ENCODE data around the gene SFN. TPM values are rescaled to one million over a fixed set of nuclear protein-coding genes. Genes with fewer than 3 reads are reported as not detected.

SFN gene
- total and polyA plus RNA-seq, 2 of the 13 experiments (the other 11 are each of a cell fraction or from before 2014, with no cell fraction given): 4.3 to 5.6 TPM

DNA sequence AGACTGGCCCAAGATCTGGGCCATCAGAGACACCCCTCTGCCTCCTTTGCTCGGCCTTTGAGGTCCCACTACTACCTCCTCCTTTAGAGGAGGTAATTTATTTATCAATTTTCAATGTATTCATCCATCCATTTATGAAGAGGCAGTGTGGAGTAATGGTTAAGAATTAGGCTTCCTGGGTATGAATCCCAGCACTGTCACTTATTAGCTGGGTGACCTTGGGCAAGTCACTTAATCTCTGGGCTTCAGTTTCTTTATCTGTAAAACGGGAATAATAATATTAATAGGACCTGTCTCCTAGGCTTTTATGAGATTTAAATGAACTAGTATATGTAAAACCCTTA is 49.2 kb downstream of the SFN start (continued):
- TF ChIP-seq, protein P1, sequence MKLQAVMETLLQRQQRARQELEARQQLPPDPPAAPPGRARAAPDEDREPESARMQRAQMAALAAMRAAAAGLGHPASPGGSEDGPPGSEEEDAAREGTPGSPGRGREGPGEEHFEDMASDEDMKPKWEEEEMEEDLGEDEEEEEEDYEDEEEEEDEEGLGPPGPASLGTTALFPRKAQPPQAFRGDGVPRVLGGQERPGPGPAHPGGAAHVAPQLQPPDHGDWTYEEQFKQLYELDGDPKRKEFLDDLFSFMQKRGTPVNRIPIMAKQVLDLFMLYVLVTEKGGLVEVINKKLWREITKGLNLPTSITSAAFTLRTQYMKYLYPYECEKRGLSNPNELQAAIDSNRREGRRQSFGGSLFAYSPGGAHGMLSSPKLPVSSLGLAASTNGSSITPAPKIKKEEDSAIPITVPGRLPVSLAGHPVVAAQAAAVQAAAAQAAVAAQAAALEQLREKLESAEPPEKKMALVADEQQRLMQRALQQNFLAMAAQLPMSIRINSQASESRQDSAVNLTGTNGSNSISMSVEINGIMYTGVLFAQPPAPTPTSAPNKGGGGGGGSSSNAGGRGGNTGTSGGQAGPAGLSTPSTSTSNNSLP (IDR thresholded peaks at IDR 0.05; ENCODE audit: low read depth, low read length): no peak
- TF ChIP-seq, protein P2, sequence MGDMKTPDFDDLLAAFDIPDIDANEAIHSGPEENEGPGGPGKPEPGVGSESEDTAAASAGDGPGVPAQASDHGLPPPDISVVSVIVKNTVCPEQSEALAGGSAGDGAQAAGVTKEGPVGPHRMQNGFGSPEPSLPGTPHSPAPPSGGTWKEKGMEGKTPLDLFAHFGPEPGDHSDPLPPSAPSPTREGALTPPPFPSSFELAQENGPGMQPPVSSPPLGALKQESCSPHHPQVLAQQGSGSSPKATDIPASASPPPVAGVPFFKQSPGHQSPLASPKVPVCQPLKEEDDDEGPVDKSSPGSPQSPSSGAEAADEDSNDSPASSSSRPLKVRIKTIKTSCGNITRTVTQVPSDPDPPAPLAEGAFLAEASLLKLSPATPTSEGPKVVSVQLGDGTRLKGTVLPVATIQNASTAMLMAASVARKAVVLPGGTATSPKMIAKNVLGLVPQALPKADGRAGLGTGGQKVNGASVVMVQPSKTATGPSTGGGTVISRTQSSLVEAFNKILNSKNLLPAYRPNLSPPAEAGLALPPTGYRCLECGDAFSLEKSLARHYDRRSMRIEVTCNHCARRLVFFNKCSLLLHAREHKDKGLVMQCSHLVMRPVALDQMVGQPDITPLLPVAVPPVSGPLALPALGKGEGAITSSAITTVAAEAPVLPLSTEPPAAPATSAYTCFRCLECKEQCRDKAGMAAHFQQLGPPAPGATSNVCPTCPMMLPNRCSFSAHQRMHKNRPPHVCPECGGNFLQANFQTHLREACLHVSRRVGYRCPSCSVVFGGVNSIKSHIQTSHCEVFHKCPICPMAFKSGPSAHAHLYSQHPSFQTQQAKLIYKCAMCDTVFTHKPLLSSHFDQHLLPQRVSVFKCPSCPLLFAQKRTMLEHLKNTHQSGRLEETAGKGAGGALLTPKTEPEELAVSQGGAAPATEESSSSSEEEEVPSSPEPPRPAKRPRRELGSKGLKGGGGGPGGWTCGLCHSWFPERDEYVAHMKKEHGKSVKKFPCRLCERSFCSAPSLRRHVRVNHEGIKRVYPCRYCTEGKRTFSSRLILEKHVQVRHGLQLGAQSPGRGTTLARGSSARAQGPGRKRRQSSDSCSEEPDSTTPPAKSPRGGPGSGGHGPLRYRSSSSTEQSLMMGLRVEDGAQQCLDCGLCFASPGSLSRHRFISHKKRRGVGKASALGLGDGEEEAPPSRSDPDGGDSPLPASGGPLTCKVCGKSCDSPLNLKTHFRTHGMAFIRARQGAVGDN (CRISPR knock-in tag; IDR thresholded peaks at IDR 0.05): 0 out of 2 replicates have a peak, but pooled peaks have one; percentile 29

- in situ Hi-C loops (cut with HindIII; ENCODE audit: extremely low pct_ligation_motif_present, low pct_unique_long_range_greater_than_20kb): loop anchor here (5.0 kb wide), 1 partner anchor 79 kb away; the partner anchor contains the start of gene TRNP1
- intact Hi-C loops (cut with micrococcal nuclease; ENCODE audit: unreplicated experiment): no loop called here
- Histone ChIP-seq H3K9ac (ENCODE audit: insufficient read depth, low read depth, low read length) (peak overlapping the region; percentile 98), H3K4me1 (ENCODE audit: insufficient read depth, low read length) (peaks cover 57% of the 10 kb centered on the region), H3K79me2 (ENCODE audit: insufficient read depth, low read length) (peaks cover 30% of the 10 kb centered on the region), H3K4me3 (replicated peaks in 1 of 3; ENCODE audit: insufficient read depth in 1 of 3, low read depth in 2 of 3, low read length in 3 of 3) (peak overlapping the region; percentile 75 to 97 (median 92)), H3K4me2 (ENCODE audit: low read depth, low read length) (peak overlapping the region; percentile 93), H3K27ac (ENCODE audit: extremely low read length, insufficient read depth, low read length) (peak overlapping the region; percentile 96), H3K36me3 (replicated peaks in 1 of 2; ENCODE audit: control insufficient read depth in 1 of 2, insufficient read depth in 2 of 2, low read length in 2 of 2) (peaks cover 3 to 8% of the 10 kb centered on the region in 2 experiments; a peak in 3 of 5 replicates), H3K27me3 (ENCODE audit: control insufficient read depth in 1 of 2, insufficient read depth in 2 of 2, low read length in 2 of 2) (no peaks in the 10 kb centered on the region; a peak in 1 of 5 replicates), H2AFZ (ENCODE audit: low read length) (no peak overlapping the region), H4K20me1 (ENCODE audit: insufficient read depth, low read length) (peaks cover 16% of the 10 kb centered on the region; the same call in 1 of the 2 replicates), H3K9me3 (ENCODE audit: low read length) (no peaks in the 10 kb centered on the region)
- 33% methylated on average over 1 of the region's 5 CpGs for WGBS (ENCODE audit: low lambda C conversion rate)
- ATAC-seq (no peak), DNase-seq (ENCODE audit: low spot score) (no peak), FAIRE-seq (no peak)
- BruUV-seq (replicated peaks): no TSS peak
- POLR2A ChIA-PET: interaction anchor here (0.6 to 11.5 kb wide), 30 partner anchors 8 to 413 kb away, joined by 3 to 371 read pairs (median 8); partner anchors contain the start of genes GPATCH3, GPN2, KDF1 and NUDC
- CTCF ChIA-PET (ENCODE audit: low intra/inter-chr PET ratio, low total read pairs): interaction anchor here (1.1 kb wide), 1 partner anchor 24 kb away, joined by 3 read pairs; no protein-coding TSS in a partner anchor
- TF ChIP-seq SMAD1 (CRISPR knock-in tag; IDR thresholded peaks at IDR 0.05; ENCODE audit: borderline replicate concordance, low read depth) (0 out of 2 replicates have a peak, but pooled peaks have one; percentile 6), ZNF670 (CRISPR knock-in tag; IDR thresholded peaks at IDR 0.05; ENCODE audit: borderline replicate concordance) (peak; percentile 41; the same call in 1 of the 2 replicates), TMF1 (CRISPR knock-in tag; IDR thresholded peaks at IDR 0.05; ENCODE audit: low read depth) (peak; percentile 24; the same call in 1 of the 2 replicates), ZNF576 (CRISPR knock-in tag; IDR thresholded peaks at IDR 0.05) (peak; percentile 2; the same call in 1 of the 2 replicates), ZNF788 (CRISPR knock-in tag; IDR thresholded peaks at IDR 0.05; ENCODE audit: borderline replicate concordance) (no peak), ZNF674 (CRISPR knock-in tag; IDR thresholded peaks at IDR 0.05; ENCODE audit: low read depth) (0 out of 2 replicates have a peak, but pooled peaks have one; percentile 77), RBM22 (optimal IDR thresholded peaks at IDR 0.05; ENCODE audit: low read length) (peak; percentile 97), MTA3 (CRISPR knock-in tag; IDR thresholded peaks at IDR 0.05) (0 out of 2 replicates have a peak, but pooled peaks have one; percentile 44), DR1 (CRISPR knock-in tag; IDR thresholded peaks at IDR 0.05) (no peak)
- TF ChIP-seq, protein P3, sequence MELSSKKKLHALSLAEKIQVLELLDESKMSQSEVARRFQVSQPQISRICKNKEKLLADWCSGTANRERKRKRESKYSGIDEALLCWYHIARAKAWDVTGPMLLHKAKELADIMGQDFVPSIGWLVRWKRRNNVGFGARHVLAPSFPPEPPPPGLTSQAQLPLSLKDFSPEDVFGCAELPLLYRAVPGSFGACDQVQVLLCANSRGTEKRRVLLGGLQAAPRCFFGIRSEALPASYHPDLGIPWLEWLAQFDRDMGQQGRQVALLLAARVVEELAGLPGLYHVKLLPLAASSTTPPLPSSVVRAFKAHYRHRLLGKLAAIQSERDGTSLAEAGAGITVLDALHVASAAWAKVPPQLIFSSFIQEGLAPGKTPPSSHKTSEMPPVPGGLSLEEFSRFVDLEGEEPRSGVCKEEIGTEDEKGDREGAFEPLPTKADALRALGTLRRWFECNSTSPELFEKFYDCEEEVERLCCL (CRISPR knock-in tag; IDR thresholded peaks at IDR 0.05; ENCODE audit: borderline replicate concordance): no peak
These were observed 50.4 kb downstream of the SFN start for GRCh38 chr1:26913389-26913753.

All from HepG2 (cell line).